HG03469 (cell line): Measurements from ENCODE around the gene RRP36.
A peak's percentile ranks its signal among the peaks of the same experiment; 100 is the strongest.

Experiments used
- ATAC-seq: cut with Tn5 transposase; IDR thresholded peaks from one replicate; pipeline ENCODE4 v1.9.1; 2021; ENCODE audit warnings: mild to moderate bottlenecking, moderate library complexity, moderate number of reproducible peaks; ENCODE audit not compliant: unreplicated experiment

The RRP36 gene

GRCh38 chr6:43006251-43006650, 15.2 kb upstream of the RRP36 start:
- no peak for ATAC-seq

GRCh38 chr6:43007126-43007525, 14.3 kb upstream of the RRP36 start:
- no peak for ATAC-seq

GRCh38 chr6:43009124-43009523, 12.3 kb upstream of the RRP36 start:
- no peak for ATAC-seq

GRCh38 chr6:43011207-43011606, 10.2 kb upstream of the RRP36 start:
- no peak for ATAC-seq

- ATAC-seq: no peak
Measured at GRCh38 chr6:43012364-43012763, 9.1 kb upstream of the RRP36 start.

- ATAC-seq: peak; percentile 2
Measured at GRCh38 chr6:43013097-43013842, 8.2 kb upstream of the RRP36 start.

- ATAC-seq: peak; percentile 80
Measured at GRCh38 chr6:43013843-43014433, 7.5 kb upstream of the RRP36 start, which contains the start of the genes KLHDC3 and MEA1. Gene KLHDC3 (plus strand): TSS chr6:43014249. CDS start chr6:43017193, 2,944 bp downstream. Gene MEA1 (minus strand): TSS chr6:43013946. CDS start chr6:43013813, 133 bp downstream.

GRCh38 chr6:43014434-43014909, 7.0 kb upstream of the RRP36 start:
- ATAC-seq: no peak

- ATAC-seq: no peak
Measured at GRCh38 chr6:43016176-43016942, 5.1 kb upstream of the RRP36 start.

GRCh38 chr6:43016943-43017334, 4.5 kb upstream of the RRP36 start:
- ATAC-seq: no peak

GRCh38 chr6:43019152-43019551, 2.3 kb upstream of the RRP36 start:
- no peak for ATAC-seq

GRCh38 chr6:43020052-43020705, 1.2 kb upstream of the RRP36 start:
- no peak for ATAC-seq

- ATAC-seq: no peak
Measured at GRCh38 chr6:43020847-43021246, 576 bp upstream of the RRP36 start.

GRCh38 chr6:43024436-43024835, 3.0 kb downstream of the RRP36 start:
- no peak for ATAC-seq

GRCh38 chr6:43026365-43026764, 4.9 kb downstream of the RRP36 start:
- no peak for ATAC-seq

- no peak for ATAC-seq
Measured at GRCh38 chr6:43029120-43029519, 7.7 kb downstream of the RRP36 start.

GRCh38 chr6:43032326-43032725, 10.9 kb downstream of the RRP36 start:
- no peak for ATAC-seq

- no peak for ATAC-seq
Measured at GRCh38 chr6:43033496-43034189, 12.2 kb downstream of the RRP36 start.

GRCh38 chr6:43034190-43034525, 12.7 kb downstream of the RRP36 start:
- ATAC-seq: no peak

- no peak for ATAC-seq
Measured at GRCh38 chr6:43035495-43036194, 14.2 kb downstream of the RRP36 start.
